ENCODE measurements around the gene HOXA7.

The HOXA7 gene

GRCh38 chr7:27171325-27171636 lies 14.8 kb upstream of the HOXA7 start:
- no peak for DNase-seq (ENCODE audit: insufficient read length, low spot score)
- no peak for TF ChIP-seq POU2F2 (IDR thresholded peaks at IDR 0.05; ENCODE audit: low read depth, low read length)
- no peak for FAIRE-seq

GRCh38 chr7:27170426-27171324 lies 14.2 kb upstream of the HOXA7 start:
- TF ChIP-seq TAF1 (IDR thresholded peaks at IDR 0.05; ENCODE audit: low read depth, low read length), result no peak
- TF ChIP-seq POU2F2 (IDR thresholded peaks at IDR 0.05; ENCODE audit: low read depth, low read length), result no peak
- no peak for TF ChIP-seq POLR2AphosphoS5 (IDR thresholded peaks at IDR 0.05; ENCODE audit: low read depth, low read length)
- no peak for TF ChIP-seq PAX5 (IDR thresholded peaks at IDR 0.05; ENCODE audit: insufficient read depth, low read length, severe bottlenecking)
- TF ChIP-seq POLR2A (IDR thresholded peaks at IDR 0.05; ENCODE audit: low read depth, low read length), result no peak
- no peak for TF ChIP-seq SPI1 (IDR thresholded peaks at IDR 0.05; ENCODE audit: low read depth, low read length)
- FAIRE-seq, result no peak

GRCh38 chr7:27169658-27170425 lies 13.4 kb upstream of the HOXA7 start:
- no peak for FAIRE-seq
- TF ChIP-seq POLR2A (IDR thresholded peaks at IDR 0.05; ENCODE audit: low read depth, low read length) (no peak), SPI1 (IDR thresholded peaks at IDR 0.05; ENCODE audit: low read depth, low read length) (no peak), TAF1 (IDR thresholded peaks at IDR 0.05; ENCODE audit: low read depth, low read length) (no peak), POU2F2 (IDR thresholded peaks at IDR 0.05; ENCODE audit: low read depth, low read length) (no peak), POLR2AphosphoS5 (IDR thresholded peaks at IDR 0.05; ENCODE audit: low read depth, low read length) (no peak), PAX5 (IDR thresholded peaks at IDR 0.05; ENCODE audit: insufficient read depth, low read length, severe bottlenecking) (no peak)
- DNase-seq (ENCODE audit: insufficient read length, low spot score), result no peak

More at GRCh38 chr7:27170426-27171324, 14.2 kb upstream of the HOXA7 start:
- DNase-seq (ENCODE audit: insufficient read length, low spot score), result no peak

- DNase-seq (ENCODE audit: insufficient read length, low spot score) (no peak), FAIRE-seq (no peak)
- TF ChIP-seq POU2F2 (IDR thresholded peaks at IDR 0.05; ENCODE audit: low read depth, low read length) (no peak), POLR2A (IDR thresholded peaks at IDR 0.05; ENCODE audit: low read depth, low read length) (no peak), SPI1 (IDR thresholded peaks at IDR 0.05; ENCODE audit: low read depth, low read length) (no peak), PAX5 (IDR thresholded peaks at IDR 0.05; ENCODE audit: insufficient read depth, low read length, severe bottlenecking) (no peak), POLR2AphosphoS5 (IDR thresholded peaks at IDR 0.05; ENCODE audit: low read depth, low read length) (no peak), TAF1 (IDR thresholded peaks at IDR 0.05; ENCODE audit: low read depth, low read length) (no peak)
Measured at GRCh38 chr7:27168265-27168947, 11.9 kb upstream of the HOXA7 start.

DNA sequence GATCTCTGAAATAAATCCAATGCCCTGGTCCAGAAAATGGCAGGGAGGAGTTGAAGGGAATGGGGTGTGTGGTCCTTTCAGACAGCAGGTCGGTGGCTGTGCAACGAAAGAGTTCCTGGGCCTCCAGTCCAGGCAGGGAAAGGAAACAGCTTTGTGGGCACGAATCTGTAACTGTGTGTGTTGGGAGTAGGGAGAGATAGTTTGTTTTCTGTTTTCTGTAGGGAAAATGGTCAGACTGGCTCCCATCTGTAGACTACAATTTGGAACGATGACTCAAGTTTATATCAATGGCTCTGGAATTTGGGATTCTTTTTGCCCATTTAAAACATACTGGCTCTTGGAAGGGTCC lies 11.4 kb upstream of the HOXA7 start:
- no peak for TF ChIP-seq SPI1 (IDR thresholded peaks at IDR 0.05; ENCODE audit: low read depth, low read length)
- no peak for TF ChIP-seq PAX5 (IDR thresholded peaks at IDR 0.05; ENCODE audit: insufficient read depth, low read length, severe bottlenecking)
- DNase-seq (ENCODE audit: insufficient read length, low spot score) (no peak), FAIRE-seq (no peak)

DNA sequence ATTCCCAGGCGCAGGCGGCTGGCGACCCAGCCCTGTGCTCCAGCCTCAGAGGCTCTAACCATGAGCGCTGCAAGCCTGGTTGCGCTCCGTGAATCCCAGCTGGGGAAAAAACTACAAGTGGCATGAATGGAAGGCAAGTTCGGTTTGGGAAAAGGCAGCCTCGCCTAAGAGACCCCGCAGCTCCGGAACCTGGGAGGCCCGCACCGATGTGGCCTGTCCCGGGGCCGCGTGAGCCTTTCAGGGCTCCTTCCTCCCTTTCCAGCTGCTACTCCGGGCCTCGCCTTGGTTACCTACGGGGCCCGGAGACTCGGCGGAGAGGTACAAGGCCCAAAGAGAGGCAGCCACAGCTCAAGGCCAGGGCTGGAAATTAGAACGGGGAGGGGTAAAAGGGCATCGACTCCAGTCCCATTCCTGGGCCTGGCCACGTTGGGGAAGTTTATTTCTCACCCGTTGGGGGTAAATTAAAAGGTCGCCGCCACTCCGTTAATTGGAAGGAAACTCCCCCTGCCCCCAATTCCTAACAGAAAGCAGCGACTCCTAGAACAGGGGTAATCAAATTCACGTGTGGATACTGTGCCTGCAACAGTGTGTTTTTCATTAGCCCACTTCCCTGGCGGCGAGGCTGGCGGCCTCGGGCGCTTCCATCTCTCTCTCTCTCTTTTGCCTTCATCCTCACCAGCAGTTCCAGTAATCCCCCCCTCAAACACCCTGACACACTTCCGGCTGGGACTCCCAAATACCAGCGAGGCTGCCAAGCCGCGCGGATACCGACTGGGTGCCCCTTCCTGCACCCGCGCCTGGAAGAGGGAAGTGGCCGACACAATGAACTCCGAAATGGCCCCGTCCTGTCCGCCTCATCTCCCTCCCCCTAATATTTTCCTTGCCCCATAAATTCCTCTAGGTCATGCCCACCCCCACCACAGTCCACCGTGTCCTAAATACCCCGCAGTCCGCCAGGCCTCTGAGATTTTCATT lies 10.3 kb upstream of the HOXA7 start:
- FAIRE-seq, result no peak
- TF ChIP-seq TAF1 (IDR thresholded peaks at IDR 0.05; ENCODE audit: low read depth, low read length) (no peak), POU2F2 (IDR thresholded peaks at IDR 0.05; ENCODE audit: low read depth, low read length) (no peak), POLR2AphosphoS5 (IDR thresholded peaks at IDR 0.05; ENCODE audit: low read depth, low read length) (no peak), POLR2A (IDR thresholded peaks at IDR 0.05; ENCODE audit: low read depth, low read length) (no peak), PAX5 (IDR thresholded peaks at IDR 0.05; ENCODE audit: insufficient read depth, low read length, severe bottlenecking) (no peak), SPI1 (IDR thresholded peaks at IDR 0.05; ENCODE audit: low read depth, low read length) (no peak)
- no peak for DNase-seq (ENCODE audit: insufficient read length, low spot score)

GRCh38 chr7:27165996-27166530 lies 9.6 kb upstream of the HOXA7 start:
- TF ChIP-seq PAX5 (IDR thresholded peaks at IDR 0.05; ENCODE audit: insufficient read depth, low read length, severe bottlenecking), result no peak
- FAIRE-seq, result no peak
- DNase-seq (ENCODE audit: insufficient read length, low spot score), result no peak

GRCh38 chr7:27165089-27165995 lies 8.9 kb upstream of the HOXA7 start, which contains the start of gene HOXA9:
HOXA9 (minus strand) TSS chr7:27165537; CDS start chr7:27165457, 80 bp downstream.
- DNase-seq (ENCODE audit: insufficient read length, low spot score) (no peak), FAIRE-seq (no peak)
- TF ChIP-seq TAF1 (IDR thresholded peaks at IDR 0.05; ENCODE audit: low read depth, low read length) (no peak), POLR2AphosphoS5 (IDR thresholded peaks at IDR 0.05; ENCODE audit: low read depth, low read length) (no peak), POU2F2 (IDR thresholded peaks at IDR 0.05; ENCODE audit: low read depth, low read length) (no peak), POLR2A (IDR thresholded peaks at IDR 0.05; ENCODE audit: low read depth, low read length) (no peak), PAX5 (IDR thresholded peaks at IDR 0.05; ENCODE audit: insufficient read depth, low read length, severe bottlenecking) (no peak), SPI1 (IDR thresholded peaks at IDR 0.05; ENCODE audit: low read depth, low read length) (no peak)
